ENCODE results near the gene BMERB1.
A peak's percentile ranks its signal among the peaks of the same experiment; 100 is the strongest.

Gene BMERB1

GRCh38 chr16:15477802-15478201, 43.4 kb downstream of the BMERB1 start:
- no peak for DNase-seq (ENCODE audit: low read depth)
- no peak for TF ChIP-seq CTCF (IDR thresholded peaks at IDR 0.05; ENCODE audit: control insufficient read depth, extremely low read depth, insufficient read depth)
- no peak overlapping the region for H3K4me3 ChIP-seq (ENCODE audit: low read depth, low read length)

- peak; percentile 11 for DNase-seq (ENCODE audit: low read depth)
- H3K4me3 ChIP-seq (ENCODE audit: low read depth, low read length): no peak overlapping the region
- no peak for TF ChIP-seq CTCF (IDR thresholded peaks at IDR 0.05; ENCODE audit: control insufficient read depth, extremely low read depth, insufficient read depth)
These were observed 47.8 kb downstream of the BMERB1 start for GRCh38 chr16:15482068-15482747.

GRCh38 chr16:15482748-15483298, 48.4 kb downstream of the BMERB1 start:
- DNase-seq (ENCODE audit: low read depth): no peak
- TF ChIP-seq CTCF (IDR thresholded peaks at IDR 0.05; ENCODE audit: control insufficient read depth, extremely low read depth, insufficient read depth): no peak
- no peak overlapping the region for H3K4me3 ChIP-seq (ENCODE audit: low read depth, low read length)

- DNase-seq (ENCODE audit: low read depth): no peak
- TF ChIP-seq CTCF (IDR thresholded peaks at IDR 0.05; ENCODE audit: control insufficient read depth, extremely low read depth, insufficient read depth): no peak
- H3K4me3 ChIP-seq (ENCODE audit: low read depth, low read length): no peak overlapping the region
These were observed 49.5 kb downstream of the BMERB1 start for GRCh38 chr16:15483857-15484256.

GRCh38 chr16:15484662-15485061, 50.3 kb downstream of the BMERB1 start:
- no peak overlapping the region for H3K4me3 ChIP-seq (ENCODE audit: low read depth, low read length)
- DNase-seq (ENCODE audit: low read depth): no peak

GRCh38 chr16:15485175-15485574, 50.8 kb downstream of the BMERB1 start:
- no peak for TF ChIP-seq CTCF (IDR thresholded peaks at IDR 0.05; ENCODE audit: control insufficient read depth, extremely low read depth, insufficient read depth)
- no peak overlapping the region for H3K4me3 ChIP-seq (ENCODE audit: low read depth, low read length)
- no peak for DNase-seq (ENCODE audit: low read depth)

More at GRCh38 chr16:15484662-15485061, 50.3 kb downstream of the BMERB1 start:
- TF ChIP-seq CTCF (IDR thresholded peaks at IDR 0.05; ENCODE audit: control insufficient read depth, extremely low read depth, insufficient read depth): no peak

GRCh38 chr16:15486661-15487060, 52.3 kb downstream of the BMERB1 start:
- TF ChIP-seq CTCF (IDR thresholded peaks at IDR 0.05; ENCODE audit: control insufficient read depth, extremely low read depth, insufficient read depth): no peak
- no peak for DNase-seq (ENCODE audit: low read depth)

More at GRCh38 chr16:15486661-15487060, 52.3 kb downstream of the BMERB1 start:
- no peak overlapping the region for H3K4me3 ChIP-seq (ENCODE audit: low read depth, low read length)

Measured in LNCaP clone FGC (cell line).